ENCODE data around the gene RASA3.

Gene RASA3

GRCh38 chr13:113965383-113965874 lies 167.0 kb downstream of the RASA3 start:
- peaks cover 24 to 53% (median 33%) of the 10 kb centered on the region in 11 experiments for H3K9me3 ChIP-seq (replicated peaks in 1 of 11)
- H3K4me2 ChIP-seq, result no peak overlapping the region
- H3K27me3 ChIP-seq, result no peaks in the 10 kb centered on the region
- no peaks in the 10 kb centered on the region for H3K4me1 ChIP-seq
- no peak overlapping the region for H3K4me3 ChIP-seq
- no peak overlapping the region for H3K9ac ChIP-seq
- TF ChIP-seq Cebpa-rat (IDR thresholded peaks at IDR 0.05), result no peak
- H3K36me3 ChIP-seq, result peaks cover 0 to 33% (median 13%) of the 10 kb centered on the region in 11 experiments; a peak in 13 of 22 replicates
- H4K20me1 ChIP-seq, result no peaks in the 10 kb centered on the region; a peak in 2 of 22 replicates
- no peak overlapping the region for H3K27ac ChIP-seq

GRCh38 chr13:113964251-113964995 lies 168.0 kb downstream of the RASA3 start:
- Histone ChIP-seq H3K27me3 (no peaks in the 10 kb centered on the region), H4K20me1 (no peaks in the 10 kb centered on the region; a peak in 2 of 22 replicates), H3K36me3 (peaks cover 0 to 33% (median 13%) of the 10 kb centered on the region in 11 experiments; a peak in 13 of 22 replicates), H3K4me3 (no peak overlapping the region), H3K9me3 (replicated peaks in 1 of 11) (peaks cover 34 to 64% (median 43%) of the 10 kb centered on the region in 11 experiments), H3K4me2 (no peak overlapping the region), H3K27ac (no peak overlapping the region), H3K9ac (no peak overlapping the region), H3K4me1 (no peaks in the 10 kb centered on the region)
- no peak for TF ChIP-seq Cebpa-rat (IDR thresholded peaks at IDR 0.05)

GRCh38 chr13:113963376-113963775 lies 169.0 kb downstream of the RASA3 start:
- no peak for TF ChIP-seq Cebpa-rat (IDR thresholded peaks at IDR 0.05)
- H3K4me1 ChIP-seq, result no peaks in the 10 kb centered on the region
- no peak overlapping the region for H3K4me2 ChIP-seq
- H3K36me3 ChIP-seq, result peaks cover 0 to 32% (median 13%) of the 10 kb centered on the region in 11 experiments; a peak in 14 of 22 replicates
- H3K27ac ChIP-seq, result no peak overlapping the region
- H3K27me3 ChIP-seq, result no peaks in the 10 kb centered on the region
- peaks cover 44 to 74% (median 54%) of the 10 kb centered on the region in 11 experiments for H3K9me3 ChIP-seq (replicated peaks in 1 of 11)
- no peak overlapping the region for H3K4me3 ChIP-seq
- no peaks in the 10 kb centered on the region; a peak in 1 of 22 replicates for H4K20me1 ChIP-seq
- no peak overlapping the region for H3K9ac ChIP-seq

- no peak overlapping the region for H3K9ac ChIP-seq
- no peak for TF ChIP-seq Cebpa-rat (IDR thresholded peaks at IDR 0.05)
Measured at GRCh38 chr13:113962975-113963374, 169.4 kb downstream of the RASA3 start.

GRCh38 chr13:113962386-113962785 lies 170.0 kb downstream of the RASA3 start:
- Histone ChIP-seq H3K4me3 (no peak overlapping the region), H3K27ac (no peak overlapping the region), H3K4me2 (no peak overlapping the region), H3K27me3 (no peaks in the 10 kb centered on the region), H3K9me3 (replicated peaks in 1 of 11) (peaks cover 52 to 82% (median 62%) of the 10 kb centered on the region in 11 experiments), H4K20me1 (no peaks in the 10 kb centered on the region; a peak in 1 of 22 replicates), H3K36me3 (peaks cover 0 to 22% (median 8%) of the 10 kb centered on the region in 11 experiments; a peak in 12 of 22 replicates), H3K4me1 (no peaks in the 10 kb centered on the region), H3K9ac (no peak overlapping the region)
- no peak for TF ChIP-seq Cebpa-rat (IDR thresholded peaks at IDR 0.05)

More at GRCh38 chr13:113962975-113963374, 169.4 kb downstream of the RASA3 start:
- peaks cover 0 to 28% (median 12%) of the 10 kb centered on the region in 11 experiments; a peak in 14 of 22 replicates for H3K36me3 ChIP-seq
- H3K4me3 ChIP-seq, result no peak overlapping the region
- H3K27ac ChIP-seq, result no peak overlapping the region
- no peaks in the 10 kb centered on the region for H3K27me3 ChIP-seq
- H3K4me2 ChIP-seq, result no peak overlapping the region
- no peaks in the 10 kb centered on the region; a peak in 1 of 22 replicates for H4K20me1 ChIP-seq
- H3K9me3 ChIP-seq (replicated peaks in 1 of 11), result peaks cover 48 to 78% (median 57%) of the 10 kb centered on the region in 11 experiments
- no peaks in the 10 kb centered on the region for H3K4me1 ChIP-seq

GRCh38 chr13:113960276-113960948 lies 172.0 kb downstream of the RASA3 start:
- Histone ChIP-seq H3K4me3 (no peak overlapping the region; a peak in 1 of 20 replicates), H3K4me1 (no peaks in the 10 kb centered on the region), H3K27ac (no peak overlapping the region), H3K4me2 (no peak overlapping the region), H3K9ac (no peak overlapping the region), H3K36me3 (peaks cover 0 to 25% (median 0%) of the 10 kb centered on the region in 11 experiments; a peak in 8 of 22 replicates), H4K20me1 (no peaks in the 10 kb centered on the region; a peak in 1 of 22 replicates), H3K27me3 (no peaks in the 10 kb centered on the region), H3K9me3 (replicated peaks in 1 of 11) (peaks cover 63 to 90% (median 70%) of the 10 kb centered on the region in 11 experiments)
- no peak for TF ChIP-seq Cebpa-rat (IDR thresholded peaks at IDR 0.05)

GRCh38 chr13:113959198-113959597 lies 173.2 kb downstream of the RASA3 start:
- Histone ChIP-seq H3K27me3 (no peaks in the 10 kb centered on the region), H3K9ac (no peak overlapping the region), H3K4me3 (no peak overlapping the region), H3K4me1 (no peaks in the 10 kb centered on the region), H3K27ac (no peak overlapping the region), H3K9me3 (replicated peaks in 1 of 11) (peaks cover 63 to 92% (median 76%) of the 10 kb centered on the region in 11 experiments), H3K4me2 (no peak overlapping the region), H4K20me1 (peaks cover 0 to 3% (median 0%) of the 10 kb centered on the region in 11 experiments; a peak in 1 of 22 replicates), H3K36me3 (peaks cover 0 to 33% (median 0%) of the 10 kb centered on the region in 11 experiments; a peak in 8 of 22 replicates)
- no peak for TF ChIP-seq Cebpa-rat (IDR thresholded peaks at IDR 0.05)

GRCh38 chr13:113958373-113958772 lies 174.1 kb downstream of the RASA3 start:
- no peaks in the 10 kb centered on the region for H3K27me3 ChIP-seq
- H3K9ac ChIP-seq, result no peak overlapping the region
- peaks cover 0 to 5% (median 0%) of the 10 kb centered on the region in 10 experiments; a peak in 2 of 20 replicates for H3K4me1 ChIP-seq
- H3K9me3 ChIP-seq (replicated peaks in 1 of 11), result peaks cover 63 to 90% (median 76%) of the 10 kb centered on the region in 11 experiments
- H3K27ac ChIP-seq, result no peak overlapping the region
- peaks cover 0 to 12% (median 0%) of the 10 kb centered on the region in 11 experiments; a peak in 1 of 22 replicates for H4K20me1 ChIP-seq
- no peak overlapping the region for H3K4me3 ChIP-seq
- no peak for TF ChIP-seq Cebpa-rat (IDR thresholded peaks at IDR 0.05)
- no peak overlapping the region for H3K4me2 ChIP-seq
- peaks cover 0 to 33% (median 0%) of the 10 kb centered on the region in 11 experiments; a peak in 8 of 22 replicates for H3K36me3 ChIP-seq

GRCh38 chr13:113956571-113956970 lies 175.9 kb downstream of the RASA3 start:
- Histone ChIP-seq H3K27ac (no peak overlapping the region), H3K9me3 (replicated peaks in 1 of 11) (peaks cover 49 to 72% (median 64%) of the 10 kb centered on the region in 11 experiments), H3K9ac (no peak overlapping the region), H3K36me3 (peaks cover 0 to 29% (median 0%) of the 10 kb centered on the region in 11 experiments; a peak in 8 of 22 replicates), H3K4me3 (no peak overlapping the region), H3K27me3 (no peaks in the 10 kb centered on the region), H3K4me1 (peaks cover 2 to 12% (median 4%) of the 10 kb centered on the region in 10 experiments; a peak in 19 of 20 replicates), H4K20me1 (peaks cover 0 to 30% (median 0%) of the 10 kb centered on the region in 11 experiments; a peak in 4 of 22 replicates), H3K4me2 (no peak overlapping the region)
- no peak for TF ChIP-seq Cebpa-rat (IDR thresholded peaks at IDR 0.05)

Data from BLaER1 treated with 17β-estradiol and CSF1 and Interleukin-3, amounts not matched to agents 10 nM and 100 nM (cell line).